Measurements from ENCODE around the gene HILPDA. TPM values are rescaled to one million over a fixed set of nuclear protein-coding genes. Genes with fewer than 3 reads are reported as not detected.

The HILPDA gene
- total and polyA plus RNA-seq, 2 experiments from 2014 or later: 38.5 to 57.5 TPM

DNA sequence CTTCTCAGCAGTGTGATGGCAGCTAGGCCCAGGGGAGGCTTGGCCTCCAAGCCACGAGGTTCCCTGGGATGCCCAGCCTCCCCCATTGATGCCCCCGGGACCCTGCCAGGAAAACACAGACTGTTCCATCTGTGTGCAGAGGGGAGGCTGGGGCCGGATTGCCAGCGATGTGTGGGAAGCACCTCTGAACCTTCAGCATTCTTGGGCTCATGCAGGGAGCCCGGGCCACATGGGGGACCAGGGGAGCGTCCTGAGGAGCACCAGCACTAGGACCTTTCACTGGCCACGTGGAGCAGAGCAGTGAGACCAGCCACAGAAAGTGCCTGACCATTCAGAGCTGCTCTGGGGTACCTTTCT, 48.5 kb upstream of the HILPDA start (continued):
- TF ChIP-seq, protein P1, sequence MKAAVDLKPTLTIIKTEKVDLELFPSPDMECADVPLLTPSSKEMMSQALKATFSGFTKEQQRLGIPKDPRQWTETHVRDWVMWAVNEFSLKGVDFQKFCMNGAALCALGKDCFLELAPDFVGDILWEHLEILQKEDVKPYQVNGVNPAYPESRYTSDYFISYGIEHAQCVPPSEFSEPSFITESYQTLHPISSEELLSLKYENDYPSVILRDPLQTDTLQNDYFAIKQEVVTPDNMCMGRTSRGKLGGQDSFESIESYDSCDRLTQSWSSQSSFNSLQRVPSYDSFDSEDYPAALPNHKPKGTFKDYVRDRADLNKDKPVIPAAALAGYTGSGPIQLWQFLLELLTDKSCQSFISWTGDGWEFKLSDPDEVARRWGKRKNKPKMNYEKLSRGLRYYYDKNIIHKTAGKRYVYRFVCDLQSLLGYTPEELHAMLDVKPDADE (IDR thresholded peaks at IDR 0.05): no peak
- TF ChIP-seq CTCF (conservative IDR thresholded peaks at IDR 0.05; ENCODE audit: low read depth in 2 of 2): no peak
- TF ChIP-seq ZNF114 (CRISPR knock-in tag; IDR thresholded peaks at IDR 0.05): no peak
- TF ChIP-seq NANOG (IDR thresholded peaks at IDR 0.05; ENCODE audit: borderline replicate concordance): no peak
- no peak for TF ChIP-seq ZNF331 (CRISPR knock-in tag; IDR thresholded peaks at IDR 0.05; ENCODE audit: low read depth)

DNA sequence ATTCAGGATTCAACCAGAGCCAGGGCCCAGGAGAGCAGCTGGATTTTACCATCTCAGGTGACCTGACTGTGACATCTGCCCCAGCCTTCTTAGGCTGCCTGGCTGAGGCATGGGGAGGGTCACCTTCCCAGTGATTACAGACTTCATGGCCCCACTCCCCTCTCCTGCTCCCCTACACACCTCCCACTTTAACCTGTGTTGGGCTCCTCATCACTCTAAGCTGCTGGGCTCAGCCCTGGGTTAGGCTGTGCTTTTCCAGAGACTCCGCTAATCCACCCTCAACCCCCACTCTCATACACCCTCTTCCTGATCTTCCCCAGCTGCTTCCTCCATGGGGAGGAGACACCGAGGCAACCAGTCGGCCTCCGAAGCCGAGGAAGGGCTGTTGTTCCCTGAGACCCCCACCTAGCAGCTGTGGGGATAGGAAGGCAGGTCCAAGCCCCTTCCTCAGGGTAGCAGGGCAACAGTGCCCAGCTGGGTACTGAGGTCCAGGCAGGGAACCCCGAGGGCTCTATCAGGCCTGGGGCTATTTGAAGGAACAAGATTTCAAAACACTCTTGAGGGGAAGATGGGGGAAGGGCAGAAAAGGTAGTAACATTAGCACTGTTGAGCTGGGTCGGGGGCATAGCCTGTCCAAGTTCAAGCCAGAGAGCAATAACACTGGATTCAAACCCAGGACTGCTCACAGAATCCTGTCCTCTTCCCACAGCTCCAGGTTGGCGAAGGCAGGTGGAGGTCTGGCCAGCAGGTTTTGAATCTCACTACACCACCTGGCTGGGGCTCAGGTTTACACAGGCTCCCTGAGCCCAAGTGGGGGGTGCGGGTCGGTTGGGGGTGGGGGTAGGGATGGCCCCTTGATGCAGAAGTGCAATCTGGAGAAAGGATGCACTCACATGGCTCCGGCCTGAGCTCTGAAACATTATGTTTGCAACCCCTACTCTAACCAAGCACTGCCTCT, 47.6 kb upstream of the HILPDA start:
- H3K4me3 Mint-ChIP-seq: peak overlapping the region; percentile 3; the same call in 1 of the 3 replicates
- Histone ChIP-seq H3K79me2 (replicated peaks; ENCODE audit: insufficient read depth) (no peaks in the 10 kb centered on the region), H3K27ac (ENCODE audit: low read depth) (no peak overlapping the region), H3F3A (replicated peaks; ENCODE audit: low read depth) (peaks cover 4% of the 10 kb centered on the region; the same call in 1 of the 2 replicates), H3K4me2 (peak overlapping the region; percentile 79; the same call in 1 of the 2 replicates), H4K20me1 (replicated peaks; ENCODE audit: insufficient read depth) (no peaks in the 10 kb centered on the region; the same call in 1 of the 2 replicates), H3K36me3 (ENCODE audit: insufficient read depth) (no peaks in the 10 kb centered on the region), H3K4me3 (peak overlapping the region; percentile 78), H3K27me3 (ENCODE audit: insufficient read depth) (peaks cover 89% of the 10 kb centered on the region), H3K9me2 (ENCODE audit: insufficient read depth) (no peaks in the 10 kb centered on the region), H2AFZ (no peak overlapping the region), H3K4me1 (ENCODE audit: insufficient read depth) (peaks cover 30% of the 10 kb centered on the region)
- peaks cover 44% of the 10 kb centered on the region for H3K4me1 Mint-ChIP-seq
- TF ChIP-seq CREB1 (CRISPR knock-in tag; IDR thresholded peaks at IDR 0.05; ENCODE audit: low read depth): no peak
- no peak for TF ChIP-seq ZNF331 (CRISPR knock-in tag; IDR thresholded peaks at IDR 0.05; ENCODE audit: low read depth)
- H3K27ac Mint-ChIP-seq: no peak overlapping the region
- H3K36me3 Mint-ChIP-seq (ENCODE audit: low read depth): no peaks in the 10 kb centered on the region
- DNase-seq (ENCODE audit: low spot score) (no peak), ATAC-seq (no peak)
- H3K9me3 Mint-ChIP-seq: peaks cover 3% of the 10 kb centered on the region; the same call in 1 of the 3 replicates
- H3K27me3 Mint-ChIP-seq (ENCODE audit: insufficient read depth, low read depth, poor library complexity): peaks cover 62% of the 10 kb centered on the region

GRCh38 chr7:128408709-128409595, 46.7 kb upstream of the HILPDA start:
- H4K20me1 ChIP-seq (replicated peaks; ENCODE audit: insufficient read depth): no peaks in the 10 kb centered on the region; the same call in 1 of the 2 replicates
- peak overlapping the region; percentile 90 for H2AFZ ChIP-seq
- peaks cover 4% of the 10 kb centered on the region; the same call in 1 of the 2 replicates for H3F3A ChIP-seq (replicated peaks; ENCODE audit: low read depth)
- peak overlapping the region; percentile 79 for H3K4me2 ChIP-seq
- H3K4me1 ChIP-seq (ENCODE audit: insufficient read depth): peaks cover 30% of the 10 kb centered on the region
- Mint-ChIP-seq H3K4me3 (peak overlapping the region; percentile 74), H3K36me3 (ENCODE audit: low read depth) (no peaks in the 10 kb centered on the region), H3K9me3 (peaks cover 11% of the 10 kb centered on the region; the same call in 2 of the 3 replicates), H3K4me1 (peaks cover 40% of the 10 kb centered on the region), H3K27me3 (ENCODE audit: insufficient read depth, low read depth, poor library complexity) (peaks cover 62% of the 10 kb centered on the region), H3K27ac (no peak overlapping the region)
- no peaks in the 10 kb centered on the region for H3K79me2 ChIP-seq (replicated peaks; ENCODE audit: insufficient read depth)
- no peak for TF ChIP-seq NANOG (IDR thresholded peaks at IDR 0.05; ENCODE audit: borderline replicate concordance)
- TF ChIP-seq EZH2 (IDR thresholded peaks at IDR 0.05; ENCODE audit: low read depth, unreplicated experiment): peak; percentile 61
- H3K36me3 ChIP-seq (ENCODE audit: insufficient read depth): no peaks in the 10 kb centered on the region
- DNase-seq (ENCODE audit: low spot score) (peak; percentile 56), ATAC-seq (peak; percentile 13)
- peaks cover 93% of the 10 kb centered on the region for H3K27me3 ChIP-seq (ENCODE audit: insufficient read depth)
- no peak overlapping the region for H3K27ac ChIP-seq (ENCODE audit: low read depth)
- no peaks in the 10 kb centered on the region for H3K9me2 ChIP-seq (ENCODE audit: insufficient read depth)
- H3K4me3 ChIP-seq: peak overlapping the region; percentile 78
